Ecto neural progenitor cell (in vitro differentiated cells): ENCODE measurements around the gene STIM2.

ENCODE experiments used
- DNase-seq: peaks from one replicate; pipeline ENCODE4 v3.0.0-alpha.2; 2018; ENCODE audit warnings: low spot score

Gene STIM2

GRCh38 chr4:26900765-26901164 is 40.1 kb downstream of the STIM2 start:
- no peak for DNase-seq

GRCh38 chr4:26905172-26905571 is 44.5 kb downstream of the STIM2 start:
- DNase-seq: no peak

- DNase-seq: no peak
These were observed 47.3 kb downstream of the STIM2 start for GRCh38 chr4:26907731-26908599.

DNA sequence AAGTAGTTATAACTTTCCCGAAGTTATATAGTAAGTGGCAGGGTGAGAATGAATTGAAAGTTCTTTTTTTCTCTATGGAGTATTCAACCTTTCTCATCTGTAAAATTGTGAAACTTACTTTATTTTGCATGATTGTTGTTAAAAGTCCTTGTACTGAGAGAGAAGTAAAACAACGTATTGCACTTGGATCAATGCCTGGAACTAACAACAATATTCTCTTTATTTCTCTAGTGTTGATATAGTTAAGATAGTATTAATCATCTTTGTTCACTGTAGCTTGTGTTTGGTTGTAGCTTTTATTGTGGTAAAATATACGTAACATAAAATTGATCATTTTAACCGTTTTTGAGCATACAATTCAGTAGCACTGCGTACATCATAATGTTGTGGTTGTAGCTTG is 48.7 kb downstream of the STIM2 start:
- DNase-seq: no peak

- DNase-seq: no peak
These were observed 50.6 kb downstream of the STIM2 start for GRCh38 chr4:26911254-26911653.

GRCh38 chr4:26912069-26912468 is 51.4 kb downstream of the STIM2 start:
- no peak for DNase-seq

GRCh38 chr4:26912810-26913209 is 52.2 kb downstream of the STIM2 start:
- DNase-seq: no peak

- no peak for DNase-seq
These were observed 55.6 kb downstream of the STIM2 start for GRCh38 chr4:26916195-26916594.

- DNase-seq: no peak
These were observed 70.3 kb downstream of the STIM2 start for GRCh38 chr4:26930964-26931363.

- no peak for DNase-seq
These were observed 70.8 kb downstream of the STIM2 start for GRCh38 chr4:26931451-26931850.

DNA sequence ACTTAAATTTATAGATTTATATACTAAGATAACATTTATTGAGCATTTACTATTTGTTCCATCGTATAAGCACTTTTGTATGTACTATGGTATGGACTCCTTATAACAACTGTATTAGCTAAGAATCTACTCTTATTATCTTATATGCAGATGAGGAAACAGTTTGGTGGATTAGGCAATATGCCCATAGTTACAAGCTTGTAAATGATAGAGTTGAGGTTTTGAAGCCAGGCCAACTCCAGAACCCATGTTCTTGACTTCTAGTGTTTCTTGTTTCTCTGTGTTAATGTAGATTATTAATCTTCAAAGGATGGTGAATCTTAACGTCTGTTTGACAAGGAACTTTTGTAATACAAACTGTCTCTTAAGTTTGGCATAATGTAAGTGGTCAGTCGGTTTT is 71.3 kb downstream of the STIM2 start:
- no peak for DNase-seq

DNA sequence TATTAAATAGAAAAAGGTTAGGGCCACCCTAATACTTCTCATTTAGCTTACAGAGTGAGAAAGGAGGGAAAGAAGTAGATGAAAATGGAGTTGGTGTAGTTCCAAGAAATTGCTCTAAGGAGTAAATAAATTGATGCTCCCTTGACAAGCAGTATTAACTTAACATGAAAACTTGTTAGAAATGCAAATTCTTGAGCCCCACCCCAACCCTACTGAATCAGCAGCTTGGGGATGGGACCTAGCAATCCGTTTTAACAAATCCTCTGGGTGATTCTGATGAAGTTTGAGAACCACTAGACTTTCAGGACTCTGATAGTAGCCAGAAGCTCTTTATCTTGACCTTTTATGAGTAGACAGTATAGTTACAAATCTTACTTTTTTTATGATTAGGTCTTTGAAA is 74.8 kb downstream of the STIM2 start:
- no peak for DNase-seq

- DNase-seq: no peak
These were observed 75.8 kb downstream of the STIM2 start for GRCh38 chr4:26936284-26937065.

- DNase-seq: no peak
These were observed 76.5 kb downstream of the STIM2 start for GRCh38 chr4:26937139-26937538.

DNA sequence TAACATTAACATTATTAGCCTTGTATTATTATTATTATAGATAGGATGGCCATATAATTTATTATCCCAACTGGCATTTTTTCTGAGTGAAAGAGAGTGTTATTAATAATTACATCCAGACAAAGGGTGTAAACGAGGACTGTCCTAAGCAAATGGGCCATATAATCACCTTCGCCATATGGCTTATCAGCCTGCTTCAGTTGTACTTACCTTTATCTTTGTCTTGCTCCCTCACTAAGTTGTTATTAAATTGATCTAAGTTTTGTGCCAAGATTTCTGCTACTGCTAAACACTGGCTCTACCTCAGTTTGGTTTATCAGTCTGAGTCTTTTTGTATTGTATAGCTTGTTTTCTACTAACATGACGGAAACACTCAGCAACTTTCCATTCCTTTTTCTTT is 76.9 kb downstream of the STIM2 start:
- DNase-seq: no peak

- DNase-seq: no peak
These were observed 77.9 kb downstream of the STIM2 start for GRCh38 chr4:26938516-26938915.

GRCh38 chr4:26941951-26942350 is 81.3 kb downstream of the STIM2 start:
- DNase-seq: no peak

DNA sequence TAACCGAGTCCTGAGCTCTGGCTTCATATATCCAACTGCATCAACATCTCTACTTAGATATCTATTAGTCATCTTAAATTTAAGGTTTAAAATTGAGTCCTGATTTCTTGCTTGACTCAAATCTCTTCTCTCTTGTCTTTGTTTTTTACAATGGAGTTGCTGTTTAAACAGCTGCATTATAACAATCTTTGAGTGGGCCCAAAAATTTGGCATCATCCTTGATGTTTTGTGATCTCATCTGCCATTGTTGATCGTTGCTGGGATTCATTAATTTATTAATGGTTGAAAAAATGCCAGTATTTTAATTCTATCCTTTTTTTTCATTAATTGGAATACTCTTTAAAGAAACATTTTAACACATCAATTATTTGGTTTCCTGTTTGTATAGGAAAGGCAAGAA is 82.2 kb downstream of the STIM2 start:
- DNase-seq: no peak

- DNase-seq: no peak
These were observed 82.8 kb downstream of the STIM2 start for GRCh38 chr4:26943391-26943790.

- no peak for DNase-seq
These were observed 85.2 kb downstream of the STIM2 start for GRCh38 chr4:26945794-26946193.

DNA sequence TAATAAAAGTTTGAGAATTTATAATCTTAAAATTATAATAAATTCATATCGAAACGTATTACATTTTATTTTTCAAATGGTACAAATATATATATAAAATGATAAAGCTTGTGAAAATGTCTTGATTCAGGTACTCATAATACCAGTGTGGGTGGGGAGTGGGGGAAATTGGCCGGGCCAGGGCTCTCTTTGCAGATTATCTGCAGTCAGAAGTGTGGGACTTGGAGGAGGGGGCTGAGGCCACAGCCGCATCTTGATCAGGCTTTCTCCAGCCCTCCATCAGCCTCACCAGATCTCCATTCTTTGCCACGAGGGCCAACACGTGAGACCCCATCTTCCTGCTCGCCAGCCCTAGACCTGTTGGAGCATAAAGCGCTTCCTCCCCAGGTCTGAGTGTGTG is 86.7 kb downstream of the STIM2 start:
- no peak for DNase-seq

- no peak for DNase-seq
These were observed 89.8 kb downstream of the STIM2 start for GRCh38 chr4:26950446-26950845.

DNA sequence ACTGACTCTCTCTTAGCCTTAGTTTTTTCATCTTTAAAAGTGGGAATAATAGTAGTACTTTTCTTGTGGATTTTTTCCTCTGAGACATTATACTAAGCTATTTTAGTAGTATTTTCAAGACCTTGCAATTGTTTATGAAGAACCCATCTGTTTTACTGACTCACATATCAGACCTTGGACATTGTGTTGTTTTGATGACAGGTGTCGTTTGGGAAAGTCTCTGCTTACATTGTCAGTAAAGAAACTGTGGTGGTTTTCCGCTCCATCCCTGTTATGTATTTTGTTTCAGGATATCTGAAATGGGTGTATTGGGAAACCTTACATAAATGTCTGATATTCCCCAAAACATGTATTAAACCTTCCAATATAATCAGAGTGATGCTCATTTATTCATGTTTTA is 92.2 kb downstream of the STIM2 start:
- DNase-seq: no peak
